ENCODE results near the gene BEND3. TPM values are rescaled to one million over a fixed set of nuclear protein-coding genes. Genes with fewer than 3 reads are reported as not detected.
"Not testable (repeated sequence)": the region's sequence is repeated elsewhere in the genome, so short reads cannot be mapped to it uniquely, and the experiment has no call there.

The BEND3 gene
- polyA plus RNA-seq, 1 donor from 2014 or later, result 5.7 TPM

DNA sequence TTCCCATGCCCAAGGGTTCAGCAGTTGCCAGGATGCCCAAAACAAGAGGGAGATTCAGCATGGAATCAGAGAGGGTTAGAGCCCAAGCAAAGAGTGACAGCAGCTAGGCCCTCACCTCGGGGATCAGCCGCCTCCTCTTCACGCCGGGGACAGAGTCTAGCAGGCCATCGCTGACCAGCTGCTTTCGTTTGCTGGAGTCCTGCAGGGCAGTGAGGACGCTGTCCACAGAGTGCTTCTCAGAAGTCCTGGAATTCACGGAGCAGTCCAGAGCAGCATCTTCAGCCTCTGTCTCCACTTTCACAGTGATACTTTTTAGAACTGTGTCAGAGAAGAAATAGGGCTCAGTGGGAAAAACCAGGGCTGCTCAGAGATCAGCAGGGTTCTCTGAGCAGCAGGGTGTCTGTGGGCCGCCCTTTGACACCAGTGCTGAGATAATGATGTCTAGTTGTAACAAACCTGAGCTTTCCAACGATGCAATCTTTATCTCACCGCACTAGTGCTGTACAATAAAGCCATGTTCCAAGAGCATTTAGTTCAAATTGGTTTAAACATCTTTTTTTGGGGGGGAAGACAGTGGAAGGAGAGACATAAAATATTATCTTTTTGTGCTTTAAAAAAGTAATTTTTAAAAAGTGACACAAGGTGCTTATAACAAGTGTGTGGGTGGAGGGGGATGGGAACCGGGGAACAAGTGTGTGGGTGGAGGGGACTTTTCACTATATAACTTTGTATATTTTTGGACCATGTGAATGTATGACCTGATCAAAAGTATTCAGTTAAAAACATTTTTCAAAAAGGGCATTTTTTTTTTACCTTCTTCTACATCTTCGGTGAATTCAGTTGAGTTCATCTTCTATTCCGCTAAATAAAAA is 16.6 kb downstream of the BEND3 start:
- H3K36me3 ChIP-seq (ENCODE audit: insufficient read depth, low read length), result peaks cover 4% of the 10 kb centered on the region
- TF ChIP-seq EP300 (conservative IDR thresholded peaks at IDR 0.05; ENCODE audit: poor library complexity, severe bottlenecking), result no peak
- no peak for TF ChIP-seq REST (IDR thresholded peaks at IDR 0.05; ENCODE audit: borderline replicate concordance)
- TF ChIP-seq MXI1 (conservative IDR thresholded peaks at IDR 0.05; ENCODE audit: poor library complexity, severe bottlenecking), result no peak
- TF ChIP-seq SMC3 (conservative IDR thresholded peaks at IDR 0.05; ENCODE audit: poor library complexity), result no peak
- no peak for TF ChIP-seq TAF1 (IDR thresholded peaks at IDR 0.05; ENCODE audit: low read depth)
- no peak for TF ChIP-seq EZH2 (IDR thresholded peaks at IDR 0.05; ENCODE audit: borderline replicate concordance, insufficient read depth, low read length, poor library complexity, severe bottlenecking)
- TF ChIP-seq POLR2AphosphoS5 (IDR thresholded peaks at IDR 0.05), result no peak
- H3K4me2 ChIP-seq (ENCODE audit: low read length), result no peak overlapping the region
- no peaks in the 10 kb centered on the region for H3K9me2 ChIP-seq (ENCODE audit: insufficient read depth, low read length)
- no peak overlapping the region for H3K27ac ChIP-seq (ENCODE audit: low read length)
- peaks cover 8% of the 10 kb centered on the region for H3K79me2 ChIP-seq (replicated peaks; ENCODE audit: insufficient read depth, low read length)
- H2AFZ ChIP-seq (ENCODE audit: low read depth, low read length), result no peak overlapping the region
- no peak overlapping the region for H3K9ac ChIP-seq (ENCODE audit: low read length)
- H4K20me1 ChIP-seq (ENCODE audit: insufficient read depth), result no peaks in the 10 kb centered on the region
- H3K9me3 ChIP-seq (ENCODE audit: low read length), result no peaks in the 10 kb centered on the region
- H3K27me3 ChIP-seq (ENCODE audit: insufficient read depth, low read depth, low read length), result no peaks in the 10 kb centered on the region
- H3K4me3 ChIP-seq (ENCODE audit: low read length), result no peak overlapping the region
- H3F3A ChIP-seq (ENCODE audit: insufficient read depth, low read length, poor library complexity, severe bottlenecking), result no peaks in the 10 kb centered on the region

DNA sequence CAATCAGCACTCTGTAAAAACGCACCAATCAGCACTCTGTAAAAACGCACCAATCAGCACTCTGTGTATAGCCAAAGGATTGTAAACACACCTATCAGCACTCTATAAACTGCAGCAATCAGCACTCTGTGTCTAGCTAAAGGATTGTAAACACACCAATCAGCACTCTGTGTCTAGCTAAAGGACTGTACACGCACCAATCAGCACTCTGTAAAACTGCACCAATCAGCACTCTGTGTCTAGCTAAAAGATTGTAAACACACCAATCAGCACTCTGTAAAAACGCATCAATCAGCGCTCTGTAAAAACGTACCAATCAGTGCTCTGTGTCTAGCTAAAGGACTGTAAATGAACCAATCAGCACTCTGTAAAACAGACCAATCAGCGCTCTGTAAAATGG is 30.9 kb downstream of the BEND3 start:
- H3K36me3 ChIP-seq (ENCODE audit: insufficient read depth, low read length), result not testable (repeated sequence)

GRCh38 chr6:107083921-107084320 is 31.4 kb downstream of the BEND3 start:
- no peaks in the 10 kb centered on the region for H4K20me1 ChIP-seq (ENCODE audit: insufficient read depth)
- no peak overlapping the region for H3K27ac ChIP-seq (ENCODE audit: low read length)
- H3K9ac ChIP-seq (ENCODE audit: low read length), result no peak overlapping the region
- no peaks in the 10 kb centered on the region for H3K9me2 ChIP-seq (ENCODE audit: insufficient read depth, low read length)
- H3K27me3 ChIP-seq (ENCODE audit: insufficient read depth, low read depth, low read length), result no peaks in the 10 kb centered on the region
- no peaks in the 10 kb centered on the region for H3K9me3 ChIP-seq (ENCODE audit: low read length)
- H2AFZ ChIP-seq (ENCODE audit: low read depth, low read length), result no peak overlapping the region
- H3K4me3 ChIP-seq (ENCODE audit: low read length), result no peak overlapping the region
- H3K36me3 ChIP-seq (ENCODE audit: insufficient read depth, low read length), result no peaks in the 10 kb centered on the region
- H3K79me2 ChIP-seq (replicated peaks; ENCODE audit: insufficient read depth, low read length), result no peaks in the 10 kb centered on the region
- H3K4me2 ChIP-seq (ENCODE audit: low read length), result no peak overlapping the region
- H3F3A ChIP-seq (ENCODE audit: insufficient read depth, low read length, poor library complexity, severe bottlenecking), result no peaks in the 10 kb centered on the region
- TF ChIP-seq TAF1 (IDR thresholded peaks at IDR 0.05; ENCODE audit: low read depth), result no peak
- no peak for TF ChIP-seq POLR2AphosphoS5 (IDR thresholded peaks at IDR 0.05)
- no peak for TF ChIP-seq EP300 (conservative IDR thresholded peaks at IDR 0.05; ENCODE audit: poor library complexity, severe bottlenecking)
- TF ChIP-seq REST (IDR thresholded peaks at IDR 0.05; ENCODE audit: borderline replicate concordance), result no peak
- TF ChIP-seq SMC3 (conservative IDR thresholded peaks at IDR 0.05; ENCODE audit: poor library complexity), result no peak
- TF ChIP-seq MXI1 (conservative IDR thresholded peaks at IDR 0.05; ENCODE audit: poor library complexity, severe bottlenecking), result no peak
- no peak for TF ChIP-seq RAD21 (conservative IDR thresholded peaks at IDR 0.05)
- TF ChIP-seq, protein P1, sequence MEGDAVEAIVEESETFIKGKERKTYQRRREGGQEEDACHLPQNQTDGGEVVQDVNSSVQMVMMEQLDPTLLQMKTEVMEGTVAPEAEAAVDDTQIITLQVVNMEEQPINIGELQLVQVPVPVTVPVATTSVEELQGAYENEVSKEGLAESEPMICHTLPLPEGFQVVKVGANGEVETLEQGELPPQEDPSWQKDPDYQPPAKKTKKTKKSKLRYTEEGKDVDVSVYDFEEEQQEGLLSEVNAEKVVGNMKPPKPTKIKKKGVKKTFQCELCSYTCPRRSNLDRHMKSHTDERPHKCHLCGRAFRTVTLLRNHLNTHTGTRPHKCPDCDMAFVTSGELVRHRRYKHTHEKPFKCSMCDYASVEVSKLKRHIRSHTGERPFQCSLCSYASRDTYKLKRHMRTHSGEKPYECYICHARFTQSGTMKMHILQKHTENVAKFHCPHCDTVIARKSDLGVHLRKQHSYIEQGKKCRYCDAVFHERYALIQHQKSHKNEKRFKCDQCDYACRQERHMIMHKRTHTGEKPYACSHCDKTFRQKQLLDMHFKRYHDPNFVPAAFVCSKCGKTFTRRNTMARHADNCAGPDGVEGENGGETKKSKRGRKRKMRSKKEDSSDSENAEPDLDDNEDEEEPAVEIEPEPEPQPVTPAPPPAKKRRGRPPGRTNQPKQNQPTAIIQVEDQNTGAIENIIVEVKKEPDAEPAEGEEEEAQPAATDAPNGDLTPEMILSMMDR (IDR thresholded peaks at IDR 0.05; ENCODE audit: poor library complexity, severe bottlenecking), result no peak
- TF ChIP-seq EZH2 (IDR thresholded peaks at IDR 0.05; ENCODE audit: borderline replicate concordance, insufficient read depth, low read length, poor library complexity, severe bottlenecking), result no peak

More for the DNA sequence above, 30.9 kb downstream of the BEND3 start:
- H3K9me2 ChIP-seq (ENCODE audit: insufficient read depth, low read length); H3K4me3 ChIP-seq (ENCODE audit: low read length); H3K9ac ChIP-seq (ENCODE audit: low read length); H3K9me3 ChIP-seq (ENCODE audit: low read length); H4K20me1 ChIP-seq (ENCODE audit: insufficient read depth); H3K27me3 ChIP-seq (ENCODE audit: insufficient read depth, low read depth, low read length); H2AFZ ChIP-seq (ENCODE audit: low read depth, low read length); H3K27ac ChIP-seq (ENCODE audit: low read length); H3F3A ChIP-seq (ENCODE audit: insufficient read depth, low read length, poor library complexity, severe bottlenecking); H3K79me2 ChIP-seq (replicated peaks; ENCODE audit: insufficient read depth, low read length); H3K4me2 ChIP-seq (ENCODE audit: low read length): not testable (repeated sequence)
